Muscle of arm (tissue), 14 donors: ENCODE measurements around the gene ZNF333. TPM values are rescaled to one million over a fixed set of nuclear protein-coding genes. Genes with fewer than 3 reads are reported as not detected.

Experiments
- DNase-seq: peaks from one replicate; pipeline ENCODE4 v3.0.0-alpha.2; 2013
- long read RNA-seq, 11 donors: transcript quantifications; one replicate each; lab custom pipeline, GENCODE V29; 2026
- polyA plus RNA-seq, 12 donors: library from polyadenylated mRNA; unstranded; fragments of 120-200 nt; gene quantifications; one replicate each; pipeline ENCODE4 v1.2.1, GENCODE V29; 2013; ENCODE audit not compliant: insufficient read length in 12 of 12

ZNF333 gene
- 10 to 100 TPM in 11 of 12 donors, not detected in 1; 13.6 to 31.6 (median 17.8) TPM for polyA plus RNA-seq
- long read RNA-seq, donor 1, full-length matches to known transcripts = 5 of 5 reads
- long read RNA-seq, donor 1, partial matches to known transcripts = 0 of 5 reads
- long read RNA-seq, donor 1, other reads (novel, unspliced or antisense) = 0 of 5 reads
- long read RNA-seq, donor 2, full-length matches to known transcripts = 6 of 6 reads
- long read RNA-seq, donor 2, partial matches to known transcripts = 0 of 6 reads
- long read RNA-seq, donor 2, other reads (novel, unspliced or antisense) = 0 of 6 reads
- long read RNA-seq, donor 3, partial matches to known transcripts = 0 of 3 reads
- long read RNA-seq, donor 3, other reads (novel, unspliced or antisense) = 0 of 3 reads
- long read RNA-seq, donor 4, partial matches to known transcripts = 0 of 3 reads
- long read RNA-seq, donor 4, other reads (novel, unspliced or antisense) = 0 of 3 reads
- long read RNA-seq, donor 5, full-length matches to known transcripts = 8 of 8 reads
- long read RNA-seq, donor 5, partial matches to known transcripts = 0 of 8 reads
- long read RNA-seq, donor 5, other reads (novel, unspliced or antisense) = 0 of 8 reads
- long read RNA-seq, donor 6, full-length matches to known transcripts = 5 of 5 reads
- long read RNA-seq, donor 6, partial matches to known transcripts = 0 of 5 reads
- long read RNA-seq, donor 6, other reads (novel, unspliced or antisense) = 0 of 5 reads
- long read RNA-seq, donor 7, partial matches to known transcripts = 0 of 2 reads
- long read RNA-seq, donor 7, other reads (novel, unspliced or antisense) = 0 of 2 reads
- long read RNA-seq, donor 8, full-length matches to known transcripts = 6 of 6 reads
- long read RNA-seq, donor 8, partial matches to known transcripts = 0 of 6 reads
- long read RNA-seq, donor 8, other reads (novel, unspliced or antisense) = 0 of 6 reads
- long read RNA-seq, donor 9, full-length matches to known transcripts = 1 of 1 reads
- long read RNA-seq, donor 9, partial matches to known transcripts = 0 of 1 reads
- long read RNA-seq, donor 9, other reads (novel, unspliced or antisense) = 0 of 1 reads
- long read RNA-seq, donor 10, full-length matches to known transcripts = 5 of 5 reads
- long read RNA-seq, donor 10, partial matches to known transcripts = 0 of 5 reads
- long read RNA-seq, donor 10, other reads (novel, unspliced or antisense) = 0 of 5 reads
- long read RNA-seq, donor 11, full-length matches to known transcripts = 6 of 6 reads
- long read RNA-seq, donor 11, partial matches to known transcripts = 0 of 6 reads
- long read RNA-seq, donor 11, other reads (novel, unspliced or antisense) = 0 of 6 reads

DNA sequence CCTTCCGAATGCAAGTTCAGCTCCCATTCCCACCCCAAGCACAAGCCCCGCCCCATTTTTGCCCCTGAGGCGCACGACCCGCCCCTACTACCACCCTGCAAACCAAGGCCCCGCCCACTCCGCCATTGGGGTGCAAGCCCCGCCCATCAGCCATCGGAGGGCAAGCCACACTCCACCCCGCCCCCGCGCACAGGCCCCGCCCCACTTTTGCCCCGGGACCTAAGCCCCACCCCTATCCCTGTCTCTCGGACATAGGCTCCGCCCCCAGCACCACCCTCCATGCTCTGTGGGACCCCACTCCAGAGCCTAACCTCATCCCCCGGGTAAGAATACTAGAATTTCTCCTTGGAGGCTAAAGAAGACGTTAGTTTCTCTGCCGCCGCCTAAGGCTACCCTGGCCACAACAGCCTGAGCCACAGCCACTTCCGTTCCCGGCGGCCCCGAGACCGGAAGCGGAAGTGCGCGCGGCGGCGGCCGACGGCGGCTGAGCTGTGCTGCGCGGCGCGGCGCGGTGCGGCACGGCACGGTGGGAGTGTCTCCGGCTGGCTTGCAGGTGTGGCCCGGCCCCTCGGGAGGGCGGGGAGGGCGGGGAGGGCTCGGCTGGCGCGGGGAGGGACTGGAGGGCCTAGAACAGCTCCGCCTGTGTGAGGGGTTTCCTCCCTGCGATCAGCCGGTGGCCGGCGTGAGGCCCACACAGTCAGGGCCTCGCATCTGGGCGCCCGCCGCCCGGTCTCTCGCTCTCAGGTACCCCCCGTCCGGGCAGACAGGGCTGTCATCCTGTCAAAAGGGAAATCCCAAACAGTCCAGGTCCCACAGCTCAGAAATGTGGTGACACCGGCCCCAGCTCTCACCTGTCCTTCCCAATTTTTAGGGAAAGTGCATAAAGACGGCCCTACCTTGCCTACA lies at the start of gene ZNF333:
ZNF333 (plus strand) TSS at position 451 of the 906 bp plus-strand sequence. CDS start 3,444 bp downstream, outside the sequence.
- peak; percentile 87 for DNase-seq

DNA sequence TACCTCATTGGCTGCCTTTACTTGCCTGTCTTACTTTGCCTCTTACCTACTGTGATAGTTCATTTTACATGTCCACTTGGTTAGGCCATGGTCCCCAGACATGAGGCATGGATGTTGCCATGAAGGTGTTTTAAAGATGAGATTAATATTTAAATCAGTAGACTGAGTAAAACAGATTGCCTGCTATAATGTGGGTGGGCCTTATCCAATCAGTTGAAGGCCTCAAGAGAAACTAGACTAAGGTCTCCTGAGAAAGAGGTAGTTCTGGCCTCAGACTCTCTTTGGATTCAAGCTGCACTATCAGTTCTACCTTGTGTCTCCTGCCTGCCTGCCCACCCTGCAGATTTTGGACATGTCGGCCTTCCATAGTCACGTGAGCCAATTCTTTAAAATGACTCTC lies 41.3 kb upstream of the ZNF333 start:
- DNase-seq = no peak

DNA sequence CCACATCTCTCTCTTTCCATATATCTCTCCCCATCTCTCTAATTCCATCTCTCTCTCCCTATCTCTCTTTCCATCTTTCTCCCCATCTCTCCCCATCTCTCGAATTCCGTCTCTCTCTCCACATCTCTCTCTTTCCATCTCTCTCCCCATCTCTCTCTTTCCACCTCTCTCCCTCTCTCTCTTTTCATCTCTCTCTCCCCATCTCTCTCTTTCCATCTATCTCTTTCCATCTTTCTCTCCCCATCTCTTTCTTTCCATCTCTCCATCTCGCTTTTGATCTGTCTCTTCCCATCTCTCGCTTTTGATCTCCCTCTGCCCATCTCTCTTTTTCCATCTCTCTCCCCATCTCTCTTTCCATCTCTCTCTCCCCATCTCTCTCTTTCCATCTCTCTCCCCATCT lies 40.8 kb upstream of the ZNF333 start:
- no peak for DNase-seq

DNA sequence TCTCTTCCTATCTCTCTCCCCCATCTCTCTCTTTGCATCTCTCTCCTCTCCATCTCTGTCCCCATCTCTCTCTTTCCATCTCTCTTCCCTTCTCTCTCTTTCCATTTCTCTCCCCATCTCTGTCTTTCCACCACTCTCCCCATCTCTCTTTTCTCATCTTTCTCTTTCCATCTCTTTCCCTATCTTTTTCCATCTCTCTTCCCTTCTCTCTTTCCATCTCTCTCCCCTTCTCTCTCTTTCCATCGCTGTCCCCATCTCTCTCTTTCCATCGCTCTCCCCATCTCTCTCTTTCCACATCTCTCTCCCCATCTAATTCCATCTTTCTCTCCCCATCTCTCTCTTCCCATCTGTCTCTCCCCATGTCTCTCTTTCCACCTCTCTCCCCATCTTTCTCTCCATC lies 39.7 kb upstream of the ZNF333 start:
- no peak for DNase-seq

DNA sequence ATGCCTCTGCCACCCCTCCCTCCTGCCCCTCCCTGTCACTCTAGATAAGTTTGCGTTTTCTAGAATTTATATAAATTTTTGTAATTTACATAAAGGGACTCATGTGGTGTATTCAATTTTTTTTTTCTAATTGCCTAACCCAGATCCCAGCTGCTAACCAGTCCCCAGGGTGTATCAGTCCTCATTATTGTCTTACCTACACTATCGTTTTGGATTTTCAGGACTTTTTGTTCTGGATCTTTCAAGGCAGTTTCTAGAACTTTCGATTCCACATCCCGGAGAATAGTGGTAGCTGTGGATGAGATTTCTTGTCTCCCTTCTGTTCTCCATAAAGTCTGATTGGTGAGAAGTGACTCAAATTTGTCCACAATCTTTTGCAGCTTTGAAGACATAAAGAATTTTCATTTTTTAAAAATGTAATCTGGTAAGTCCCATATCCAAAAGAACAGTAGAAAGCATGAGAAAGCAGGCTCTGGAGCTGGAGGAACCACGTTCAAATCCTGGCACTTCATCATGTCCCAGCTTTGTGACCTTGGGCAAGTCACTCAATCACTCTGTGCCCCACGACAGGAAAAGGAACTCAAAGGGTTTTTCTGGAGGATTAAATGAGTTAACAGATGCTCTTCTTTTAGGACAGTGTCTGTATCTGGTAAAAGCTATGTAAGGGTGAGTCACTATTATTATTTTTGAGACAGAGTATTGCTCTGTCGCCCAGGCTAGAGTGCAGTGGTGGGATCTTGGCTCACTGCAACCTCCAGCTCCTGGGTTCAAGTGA lies 34.9 kb upstream of the ZNF333 start:
- no peak for DNase-seq

DNA sequence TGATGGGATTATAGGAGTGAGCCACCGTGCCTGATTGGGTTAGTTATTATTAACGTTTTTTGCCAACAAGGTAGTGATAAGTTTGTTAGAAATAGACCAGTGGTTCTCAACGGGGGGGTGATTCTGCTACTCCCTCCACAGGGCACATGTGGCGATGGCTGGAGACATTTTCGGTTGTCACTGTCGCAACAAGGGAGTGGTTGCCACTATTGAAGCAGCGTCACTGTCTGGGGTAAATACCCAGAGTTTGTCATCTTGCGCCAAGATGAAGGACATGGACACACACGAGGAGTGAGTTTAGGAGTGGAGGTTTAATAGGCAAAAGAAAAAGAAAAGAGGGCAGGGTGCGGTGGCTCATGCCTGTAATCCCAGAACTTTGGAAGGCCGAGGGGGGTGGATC lies 34.1 kb upstream of the ZNF333 start:
- no peak for DNase-seq

DNA sequence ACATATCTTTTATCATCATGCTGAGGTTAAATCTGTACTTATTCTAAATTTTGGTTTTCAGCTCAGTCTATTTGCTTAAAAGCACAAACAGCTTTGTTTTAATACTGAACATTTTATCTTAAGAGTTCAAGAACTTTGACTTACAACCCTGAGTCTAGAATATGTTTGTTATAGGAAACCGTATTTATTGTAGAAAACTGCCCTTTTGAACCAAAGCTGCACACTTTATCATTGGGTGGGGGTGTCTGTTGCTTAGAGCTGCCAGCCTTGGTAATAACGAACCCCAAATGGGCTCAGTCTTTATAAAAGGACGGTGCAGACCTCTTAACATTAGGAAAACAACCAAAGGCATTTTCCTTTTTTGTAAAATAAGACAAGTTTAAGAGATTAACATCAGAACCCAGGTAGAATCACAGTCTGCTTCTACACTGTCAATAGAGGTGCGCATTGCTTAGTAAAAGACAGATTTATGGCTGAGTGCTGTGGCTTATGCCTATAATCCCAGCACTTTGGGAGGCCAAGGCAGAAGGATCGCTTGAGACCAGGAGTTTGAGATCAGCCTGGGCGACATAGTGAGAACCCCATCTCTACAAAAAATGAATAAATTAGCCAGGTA lies 29.9 kb upstream of the ZNF333 start:
- DNase-seq = no peak

DNA sequence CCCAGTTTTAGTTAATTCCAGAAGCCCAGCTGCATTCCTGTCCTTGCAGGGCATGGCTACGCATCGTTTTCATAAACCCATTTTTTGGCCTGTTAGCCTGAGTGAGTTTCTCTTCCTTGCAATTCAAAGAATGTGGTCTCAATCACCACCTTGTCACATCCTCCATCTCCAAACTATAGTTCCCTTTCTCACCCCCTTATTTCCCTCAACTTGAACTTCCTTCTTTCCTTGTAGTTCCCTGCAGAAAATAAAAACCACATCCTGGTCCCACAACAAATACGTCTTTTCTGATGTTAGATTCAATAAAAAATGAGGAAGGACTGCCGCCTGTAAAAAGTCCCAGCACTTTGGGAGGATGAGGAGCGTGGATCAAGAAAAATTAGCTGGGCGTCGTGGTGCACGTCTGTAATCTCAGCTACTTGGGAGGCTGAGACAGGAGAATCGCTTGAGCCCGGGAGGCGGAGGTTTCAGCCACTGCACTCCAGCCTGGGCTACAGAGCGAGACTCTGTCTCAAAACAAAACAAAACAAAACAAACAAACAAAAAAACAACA lies 28.4 kb upstream of the ZNF333 start:
- DNase-seq = no peak

DNA sequence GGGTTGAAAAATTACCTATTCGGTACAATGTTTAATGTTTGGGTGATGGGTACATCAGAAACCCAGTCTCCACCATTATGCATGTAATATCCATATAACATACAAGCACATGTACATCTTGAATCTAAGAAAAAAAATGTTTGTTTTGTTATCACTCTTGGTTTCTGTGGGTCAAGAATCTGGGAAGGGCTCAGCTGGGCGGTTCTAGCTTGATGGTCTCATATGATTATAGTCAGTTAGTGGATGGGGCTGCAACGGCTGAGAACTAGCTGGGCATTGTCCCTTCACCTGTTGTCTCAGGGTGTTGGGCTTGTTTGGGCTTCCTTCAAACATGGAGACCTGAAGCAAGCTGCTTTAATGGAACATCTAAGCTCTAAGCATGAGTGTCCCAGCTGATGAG lies 19.9 kb upstream of the ZNF333 start:
- no peak for DNase-seq

DNA sequence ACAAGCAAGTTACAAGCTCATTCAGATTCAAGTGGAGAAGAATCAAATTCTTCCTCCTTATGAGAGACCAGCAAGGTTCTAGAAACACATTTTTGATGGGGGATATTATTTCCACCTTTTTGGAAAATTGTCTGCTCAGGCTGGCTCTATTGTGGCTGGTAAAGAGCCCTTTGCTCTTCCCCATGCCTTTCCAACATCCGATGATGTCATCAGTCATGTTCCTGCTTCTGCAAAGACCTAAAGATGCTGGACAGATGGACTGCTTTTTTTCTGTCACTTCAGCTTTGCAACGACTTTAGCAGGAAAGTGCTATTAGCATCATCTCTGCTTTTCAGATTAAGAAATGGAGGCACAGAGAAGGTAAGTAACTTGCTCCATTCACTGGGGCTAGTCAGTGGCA lies 19.4 kb upstream of the ZNF333 start:
- no peak for DNase-seq

DNA sequence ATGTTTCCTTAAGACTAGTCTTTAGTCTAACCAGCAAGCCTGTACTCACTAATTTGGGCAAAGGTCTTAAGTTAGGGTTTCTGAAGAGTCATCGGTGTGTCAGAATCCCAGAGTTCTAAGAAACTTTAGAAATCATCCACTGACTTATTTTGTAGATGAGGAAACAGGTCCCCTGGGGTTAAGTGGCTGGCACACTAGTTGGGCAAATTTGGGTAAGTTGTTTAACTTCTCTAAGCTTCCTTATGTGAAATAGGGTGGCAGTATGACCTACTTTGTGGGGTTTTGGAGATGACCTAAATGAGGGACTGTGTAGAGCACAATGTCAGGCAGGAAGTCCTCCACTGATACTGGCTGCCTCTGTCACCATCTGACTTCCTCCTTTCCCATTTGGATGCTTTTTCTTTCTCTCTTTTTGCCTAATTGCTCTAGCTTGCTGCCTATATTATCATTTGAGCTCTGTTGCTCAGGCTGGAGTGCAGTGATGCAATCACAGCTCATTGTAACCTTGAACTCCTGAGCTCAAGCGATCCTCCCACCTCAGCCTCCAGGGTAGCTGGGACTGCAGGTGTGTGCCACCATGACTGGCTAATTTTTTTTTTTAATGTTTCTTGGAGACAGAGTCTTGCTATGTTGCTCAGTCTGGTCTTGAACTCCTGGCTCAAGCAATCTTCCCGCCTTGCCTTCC lies 17.5 kb upstream of the ZNF333 start:
- DNase-seq = no peak

DNA sequence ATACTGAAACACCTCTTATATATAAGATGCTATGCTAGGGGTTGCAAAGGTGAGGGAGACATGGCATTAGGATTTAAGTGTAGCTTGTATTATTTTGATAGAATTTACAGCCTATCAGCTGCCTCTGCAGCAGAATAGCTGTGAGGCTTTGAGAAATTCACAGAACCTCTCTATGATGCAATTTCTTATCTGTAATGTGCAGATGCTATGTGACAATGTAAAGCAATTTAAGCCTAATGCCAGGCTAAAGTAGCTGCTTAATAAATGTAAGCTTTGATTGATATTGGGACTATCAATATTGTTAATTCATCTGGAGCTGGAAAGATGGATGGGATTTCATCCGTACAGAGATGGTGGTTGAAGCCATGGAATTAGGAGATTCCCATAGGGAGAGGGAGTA lies 16.8 kb upstream of the ZNF333 start:
- DNase-seq = no peak

DNA sequence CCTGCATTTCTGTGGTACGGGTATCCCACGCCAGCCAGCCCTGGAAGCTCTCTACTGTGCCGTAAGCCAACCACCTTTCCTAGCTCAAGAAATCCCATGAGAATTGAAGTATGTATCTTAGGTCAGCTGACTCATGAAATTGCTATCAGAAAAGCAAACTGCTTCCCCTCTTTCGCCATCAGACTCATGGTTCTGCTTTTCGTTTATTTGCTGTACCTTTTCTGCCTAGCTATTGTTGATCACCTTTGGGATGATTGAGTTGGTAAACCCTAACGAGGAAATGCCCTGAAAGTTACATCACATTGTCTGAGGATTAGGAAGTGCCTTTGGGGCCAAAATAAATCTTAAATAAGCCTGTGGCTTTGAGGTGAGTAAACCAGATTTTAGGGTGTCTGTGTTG lies 15.1 kb upstream of the ZNF333 start, which contains the start of gene ADGRE3:
ADGRE3 (minus strand) TSS at position 81 of the 400 bp plus-strand sequence; CDS start at position 7, 74 bp downstream.
- no peak for DNase-seq

DNA sequence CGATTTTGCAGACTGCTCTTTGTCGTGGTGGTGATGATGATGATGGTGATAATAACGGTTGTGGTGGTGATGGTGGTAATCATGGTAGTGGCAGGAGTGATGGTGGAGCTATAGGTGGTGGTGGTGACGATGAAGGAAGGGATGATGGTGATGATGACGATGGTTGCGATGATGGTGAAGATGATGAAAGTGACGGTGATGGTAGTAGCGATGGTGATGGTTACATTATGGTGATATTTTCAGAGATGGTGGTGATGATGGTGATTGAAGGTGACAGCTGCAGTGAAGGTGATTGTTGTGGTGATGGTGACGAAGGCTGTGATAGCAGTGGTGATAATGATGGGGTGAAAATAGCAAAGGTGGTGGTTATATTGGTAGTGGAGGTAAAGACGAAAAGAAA lies 13.1 kb upstream of the ZNF333 start:
- no peak for DNase-seq

DNA sequence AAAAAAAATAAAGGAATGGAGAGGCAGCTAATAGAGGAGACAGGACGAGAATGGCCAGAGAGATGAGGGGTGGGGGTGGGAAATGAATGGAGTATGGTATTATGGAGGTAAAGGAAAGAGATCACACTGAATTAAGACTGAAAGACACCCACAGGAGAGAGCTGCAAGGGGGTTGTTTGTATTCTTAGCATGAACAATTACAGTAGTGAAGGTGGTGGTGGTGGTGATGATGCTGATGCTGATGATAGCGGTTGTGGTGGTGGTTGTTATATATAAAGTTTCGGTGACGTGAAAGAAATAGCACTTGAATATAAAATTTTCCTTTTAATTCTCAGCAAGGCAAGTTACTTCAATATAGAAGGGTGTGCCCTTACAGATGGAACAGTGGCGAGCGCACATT lies 12.4 kb upstream of the ZNF333 start:
- no peak for DNase-seq

DNA sequence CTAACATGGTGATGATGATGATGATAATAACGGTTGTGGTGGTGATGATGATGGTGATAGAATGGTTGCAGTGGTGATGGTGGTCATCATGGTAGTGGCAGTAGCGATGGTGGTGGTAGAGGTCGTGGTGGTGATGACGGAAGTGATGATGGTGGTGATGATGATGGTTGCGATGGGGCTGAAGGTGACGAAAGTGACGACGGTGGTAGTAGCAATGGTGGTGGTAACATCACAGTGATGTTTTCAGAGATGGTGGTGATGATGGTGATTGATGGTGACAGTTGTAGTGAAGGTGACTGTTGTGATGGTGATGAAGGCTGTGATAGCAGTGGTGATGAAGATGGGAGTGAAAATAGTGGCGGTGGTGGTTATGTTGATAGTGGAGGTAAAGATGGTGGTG lies 11.6 kb upstream of the ZNF333 start:
- no peak for DNase-seq

DNA sequence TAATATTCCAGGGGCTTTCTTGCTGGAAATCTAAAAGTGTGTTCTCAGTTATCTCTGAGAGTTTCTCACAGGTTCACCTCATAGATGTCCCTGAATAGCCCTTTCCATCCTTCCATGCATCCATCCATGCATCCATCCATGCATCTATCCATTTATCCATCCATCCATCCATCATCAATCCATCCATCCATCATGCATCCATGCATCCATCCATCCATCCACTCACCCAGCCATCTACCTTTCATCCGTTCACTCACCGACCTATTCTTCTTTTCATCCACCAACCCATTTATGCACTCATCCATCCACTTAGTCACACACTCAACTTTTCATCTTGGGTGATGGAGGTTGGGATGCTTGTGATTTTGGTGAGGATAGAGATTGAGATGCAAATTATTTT lies 7.8 kb upstream of the ZNF333 start:
- no peak for DNase-seq

DNA sequence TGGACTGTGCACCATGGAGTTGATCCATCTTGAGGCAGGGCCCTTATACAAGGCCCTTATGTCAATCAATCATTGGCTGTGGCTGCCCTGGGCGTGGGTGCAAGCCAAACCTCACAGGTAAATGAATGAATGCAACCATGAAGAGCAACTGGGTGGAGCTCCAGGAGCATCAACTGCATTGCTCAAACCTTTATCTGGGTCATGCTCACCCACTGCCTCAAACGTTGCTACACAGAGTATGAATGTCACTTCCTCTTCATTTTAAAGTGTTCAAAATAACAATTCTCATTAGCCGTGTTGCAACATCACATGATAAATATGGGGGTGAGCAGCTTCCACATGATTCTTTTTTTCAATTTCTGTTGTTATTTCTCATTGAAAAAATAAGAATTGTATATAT lies 6.4 kb upstream of the ZNF333 start:
- no peak for DNase-seq

DNA sequence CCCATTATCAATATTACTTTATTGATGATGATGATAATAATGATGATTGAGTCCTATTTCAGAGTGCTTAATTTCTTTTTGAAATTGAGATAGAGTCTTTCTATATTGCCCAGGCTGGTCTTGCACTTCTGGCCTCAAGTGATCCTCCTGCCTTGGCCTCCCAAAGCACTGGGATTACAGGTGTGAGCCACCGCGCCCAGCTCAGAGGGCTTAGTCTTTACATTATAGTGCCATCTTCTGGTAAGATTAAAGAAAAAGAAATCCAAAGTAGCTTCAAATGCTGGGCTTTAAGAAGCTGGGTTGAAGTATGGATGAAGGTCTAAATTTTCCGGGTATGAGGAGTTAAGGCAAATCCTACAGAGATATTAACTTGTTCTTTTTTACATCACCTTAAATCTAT lies 3.4 kb upstream of the ZNF333 start:
- no peak for DNase-seq
